Measurements from ENCODE around the gene TSPO. TPM values are rescaled to one million over a fixed set of nuclear protein-coding genes. Genes with fewer than 3 reads are reported as not detected.

TSPO gene
- total RNA-seq, 1 experiment from 2014 or later = 44.6 TPM

DNA sequence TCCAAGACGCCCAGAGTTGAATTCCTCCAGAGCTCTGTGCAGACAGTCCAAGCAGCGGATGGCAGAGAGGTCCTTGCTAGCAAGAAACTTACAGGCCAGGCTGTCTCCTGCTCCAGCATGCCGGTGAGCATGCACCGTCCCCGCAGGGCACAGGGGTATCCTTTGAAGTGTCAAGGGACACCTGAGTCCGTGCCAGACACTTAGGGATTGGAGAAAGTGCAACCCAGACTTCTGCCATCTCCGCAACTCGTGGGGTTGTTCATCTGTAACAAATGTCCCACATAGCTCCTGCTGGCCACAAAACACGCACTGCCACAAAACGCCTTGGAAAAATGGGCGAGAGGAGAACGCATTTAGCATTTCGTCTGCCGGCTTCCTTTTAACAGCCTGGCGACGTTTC, 13.3 kb downstream of the TSPO start:
- H3K27me3 Mint-ChIP-seq (ENCODE audit: insufficient read depth, unreplicated experiment) = no peaks in the 10 kb centered on the region
- peaks cover 21% of the 10 kb centered on the region for H3K36me3 Mint-ChIP-seq (ENCODE audit: insufficient read depth, unreplicated experiment)
- Histone ChIP-seq H3K9me3 (no peaks in the 10 kb centered on the region), H3K4me3 (ENCODE audit: low read depth, low read length) (no peak overlapping the region), H3K36me3 (ENCODE audit: control insufficient read depth, insufficient read depth, low read length) (no peaks in the 10 kb centered on the region), H3K4me1 (no peaks in the 10 kb centered on the region), H3K27me3 (replicated peaks; ENCODE audit: control insufficient read depth, insufficient read depth, low read length) (no peaks in the 10 kb centered on the region)
- TF ChIP-seq CTCF (IDR thresholded peaks at IDR 0.05; ENCODE audit: insufficient read depth in 1 of 2, low read depth in 1 of 2, low read length in 1 of 2, severe bottlenecking in 1 of 2, unreplicated experiment in 1 of 2) = no peak
- BruUV-seq (replicated peaks) = no TSS peak
- CTCF ChIA-PET = no interaction called here
- no peak for DNase-seq
- H3K9me3 Mint-ChIP-seq (ENCODE audit: unreplicated experiment) = no peaks in the 10 kb centered on the region
- H3K27ac Mint-ChIP-seq (ENCODE audit: unreplicated experiment) = no peak overlapping the region
- intact Hi-C loops (cut with micrococcal nuclease; ENCODE audit: unreplicated experiment) = no loop called here
- no peaks in the 10 kb centered on the region for H3K4me1 Mint-ChIP-seq (ENCODE audit: low read depth, unreplicated experiment)
- POLR2A ChIA-PET = no interaction called here
- H3K4me3 Mint-ChIP-seq (ENCODE audit: unreplicated experiment) = no peak overlapping the region

DNA sequence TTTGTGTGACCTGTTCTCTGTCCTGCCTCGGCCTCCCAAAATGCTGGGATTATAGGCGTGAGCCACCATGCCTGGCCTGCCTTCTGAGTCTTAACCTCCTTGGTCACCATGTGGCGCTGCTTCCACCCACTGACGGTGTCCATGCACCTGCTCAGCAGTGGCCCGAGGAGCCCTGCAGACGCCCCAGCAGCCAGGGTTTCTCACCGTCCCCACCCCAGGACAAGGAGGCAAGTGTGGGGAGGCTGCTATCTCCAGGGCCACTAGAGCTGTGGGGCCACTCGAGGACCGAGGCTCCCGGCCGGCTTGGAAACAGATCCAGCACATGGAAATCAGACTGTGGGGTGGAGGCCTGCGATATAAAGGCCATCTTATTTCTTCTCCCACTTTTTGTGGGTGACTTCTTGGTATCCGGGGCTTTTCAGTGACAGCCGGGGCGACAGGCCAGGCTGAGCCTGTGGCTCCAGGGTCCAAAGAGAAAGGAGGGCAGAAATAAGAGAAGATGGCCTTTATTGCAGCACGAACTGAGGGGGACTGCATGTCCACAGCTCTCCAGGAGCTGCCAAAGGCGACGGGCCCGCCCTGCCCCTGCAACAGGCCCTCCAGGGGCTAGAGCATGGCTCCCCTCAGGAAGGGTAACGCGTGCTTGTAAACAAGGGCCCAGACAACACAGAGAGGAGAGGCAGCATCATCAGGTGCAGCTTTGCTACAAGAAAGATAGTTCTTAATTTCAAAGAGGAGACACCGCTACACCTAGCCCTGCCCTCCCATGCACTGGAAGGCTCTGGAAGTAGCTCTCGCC, 15.0 kb downstream of the TSPO start:
- H3K4me3 Mint-ChIP-seq (ENCODE audit: unreplicated experiment) = no peak overlapping the region
- H3K9me3 ChIP-seq = no peaks in the 10 kb centered on the region
- no peaks in the 10 kb centered on the region for H3K9me3 Mint-ChIP-seq (ENCODE audit: unreplicated experiment)
- ChIA-PET POLR2A (no interaction called here), CTCF (no interaction called here)
- no TSS peak for BruUV-seq (replicated peaks)
- no peak overlapping the region for H3K4me3 ChIP-seq (ENCODE audit: low read depth, low read length)
- no peak for DNase-seq
- no peaks in the 10 kb centered on the region for H3K36me3 ChIP-seq (ENCODE audit: control insufficient read depth, insufficient read depth, low read length)
- H3K27ac Mint-ChIP-seq (ENCODE audit: unreplicated experiment) = no peak overlapping the region
- H3K4me1 Mint-ChIP-seq (ENCODE audit: low read depth, unreplicated experiment) = no peaks in the 10 kb centered on the region
- H3K4me1 ChIP-seq = no peaks in the 10 kb centered on the region
- intact Hi-C loops (cut with micrococcal nuclease; ENCODE audit: unreplicated experiment) = no loop called here
- TF ChIP-seq CTCF (IDR thresholded peaks at IDR 0.05; ENCODE audit: insufficient read depth in 1 of 2, low read depth in 1 of 2, low read length in 1 of 2, severe bottlenecking in 1 of 2, unreplicated experiment in 1 of 2) = no peak
- H3K36me3 Mint-ChIP-seq (ENCODE audit: insufficient read depth, unreplicated experiment) = peaks cover 21% of the 10 kb centered on the region
- H3K27me3 Mint-ChIP-seq (ENCODE audit: insufficient read depth, unreplicated experiment) = no peaks in the 10 kb centered on the region
- H3K27me3 ChIP-seq (replicated peaks; ENCODE audit: control insufficient read depth, insufficient read depth, low read length) = no peaks in the 10 kb centered on the region

DNA sequence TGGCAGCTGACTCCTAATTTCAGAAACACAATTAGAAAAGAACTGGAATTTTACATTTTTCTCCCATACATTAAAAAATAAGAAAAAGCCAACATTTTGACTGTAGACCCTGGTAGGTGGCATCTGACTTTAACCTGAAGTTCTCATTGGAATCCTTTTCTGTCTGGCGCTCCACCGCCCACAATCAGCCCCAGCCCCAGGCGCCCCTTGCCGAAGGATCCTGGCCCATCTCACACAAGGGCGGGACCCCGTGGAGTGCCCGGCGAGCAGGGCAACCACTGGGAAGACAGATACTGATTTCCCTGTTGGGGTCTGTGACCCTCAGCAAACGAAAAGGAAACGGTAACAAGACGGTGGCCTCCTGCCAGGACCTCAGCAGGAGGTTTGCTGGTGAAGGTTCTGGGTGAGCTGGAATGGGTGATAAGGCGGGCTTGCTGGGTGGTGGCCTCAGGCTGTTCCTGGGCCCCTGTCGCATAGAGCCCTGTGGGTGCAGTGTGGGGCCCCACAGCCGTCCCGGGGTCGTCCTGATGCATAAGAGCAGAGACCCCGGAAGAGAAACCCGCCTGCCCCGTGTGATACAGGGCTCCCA, 15.7 kb downstream of the TSPO start:
- no TSS peak for BruUV-seq (replicated peaks)
- Histone ChIP-seq H3K4me1 (no peaks in the 10 kb centered on the region), H3K9me3 (no peaks in the 10 kb centered on the region), H3K36me3 (ENCODE audit: control insufficient read depth, insufficient read depth, low read length) (no peaks in the 10 kb centered on the region), H3K27me3 (replicated peaks; ENCODE audit: control insufficient read depth, insufficient read depth, low read length) (no peaks in the 10 kb centered on the region), H3K4me3 (ENCODE audit: low read depth, low read length) (no peak overlapping the region)
- ChIA-PET CTCF (no interaction called here), POLR2A (no interaction called here)
- no peak overlapping the region for H3K27ac Mint-ChIP-seq (ENCODE audit: unreplicated experiment)
- no peak overlapping the region for H3K4me3 Mint-ChIP-seq (ENCODE audit: unreplicated experiment)
- intact Hi-C loops (cut with micrococcal nuclease; ENCODE audit: unreplicated experiment) = no loop called here
- no peaks in the 10 kb centered on the region for H3K27me3 Mint-ChIP-seq (ENCODE audit: insufficient read depth, unreplicated experiment)
- no peaks in the 10 kb centered on the region for H3K9me3 Mint-ChIP-seq (ENCODE audit: unreplicated experiment)
- no peak for TF ChIP-seq CTCF (IDR thresholded peaks at IDR 0.05; ENCODE audit: insufficient read depth in 1 of 2, low read depth in 1 of 2, low read length in 1 of 2, severe bottlenecking in 1 of 2, unreplicated experiment in 1 of 2)
- no peak for DNase-seq
- no peaks in the 10 kb centered on the region for H3K4me1 Mint-ChIP-seq (ENCODE audit: low read depth, unreplicated experiment)
- peaks cover 21% of the 10 kb centered on the region for H3K36me3 Mint-ChIP-seq (ENCODE audit: insufficient read depth, unreplicated experiment)

All from Caco-2 (cell line).